IMR-90 (cell line): ENCODE data around the gene PATJ. TPM values are rescaled to one million over a fixed set of nuclear protein-coding genes. Genes with fewer than 3 reads are reported as not detected.

Experiments used
- ATAC-seq: fragments of 200-7000 bp; cut with Tn5 transposase; 2 replicates; pipeline ENCODE4 v1.9.1; 2020; ENCODE audit warnings: low read depth, mild to moderate bottlenecking, moderate library complexity
- BruUV-seq: library from RNA; stranded (reverse); fragments of 400-500 nt; replicated peaks from 2 replicates; lab custom pipeline; 2021; lab: Mats Ljungman, UMichigan
- CTCF ChIA-PET: fragments of 300-600 bp; formaldehyde crosslinking; extraction: SDS; loops from one replicate; lab custom pipeline; 2021; ENCODE audit warnings: antibody characterized with exemption; lab: Yijun Ruan, JAX
- POLR2A ChIA-PET: fragments of 300-600 bp; sonication (Branson Sonifier 250); formaldehyde crosslinking; loops from one replicate; lab custom pipeline; 2022; ENCODE audit warnings: antibody characterized with exemption; ENCODE audit not compliant: unreplicated experiment; lab: Charles Lee
- DNase-seq: peaks from one replicate; pipeline ENCODE4 v3.0.0; 2013
- H2AFZ ChIP-seq: replicated peaks from 2 replicates; pipeline ENCODE3; 2013; ENCODE audit warnings: low read length, mild to moderate bottlenecking; ENCODE audit not compliant: poor library complexity
- H2AK5ac ChIP-seq: 2 replicates; pipeline ENCODE4 v1.6.1; 2013; ENCODE audit warnings: low read depth, low read length, inconsistent platforms
- H2AK9ac ChIP-seq: replicated peaks from 2 replicates; pipeline ENCODE3; 2013; ENCODE audit warnings: mild to moderate bottlenecking, low read depth, low read length, moderate library complexity; ENCODE audit not compliant: poor library complexity
- H2BK120ac ChIP-seq: 2 replicates; pipeline ENCODE4 v1.6.1; 2013; ENCODE audit warnings: low read depth, low read length, inconsistent platforms
- H2BK15ac ChIP-seq: 3 replicates; pipeline ENCODE4 v1.6.1; 2013; ENCODE audit warnings: low read depth, low read length, inconsistent platforms
- H2BK20ac ChIP-seq: 2 replicates; pipeline ENCODE4 v1.6.1; 2013; ENCODE audit warnings: low read depth, mild to moderate bottlenecking, inconsistent platforms, low read length, moderate library complexity
- H2BK5ac ChIP-seq: 2 replicates; pipeline ENCODE4 v1.6.1; 2013; ENCODE audit warnings: mild to moderate bottlenecking, low read depth, low read length, inconsistent platforms; ENCODE audit not compliant: poor library complexity, severe bottlenecking
- H3K14ac ChIP-seq: replicated peaks from 2 replicates; pipeline ENCODE4 v1.6.1; 2013; ENCODE audit warnings: low read depth, low read length, inconsistent platforms
- H3K18ac ChIP-seq: 2 replicates; pipeline ENCODE4 v1.6.1; 2013; ENCODE audit warnings: low read depth, low read length, control low read depth
- H3K23ac ChIP-seq: 2 replicates; pipeline ENCODE4 v1.6.1; 2013; ENCODE audit warnings: low read depth, low read length, inconsistent platforms
- H3K27ac ChIP-seq: 2 replicates; pipeline ENCODE4 v1.5.1; 2013; ENCODE audit warnings: mild to moderate bottlenecking, control low read depth, low read length; ENCODE audit not compliant: insufficient read depth
- H3K27me3 ChIP-seq: 2 replicates; pipeline ENCODE4 v1.6.1; 2013; ENCODE audit warnings: low read length; ENCODE audit not compliant: control insufficient read depth, insufficient read depth
- H3K36me3 ChIP-seq: 2 replicates; pipeline ENCODE4 v1.6.1; 2013; ENCODE audit warnings: low read length, mixed read lengths; ENCODE audit not compliant: control insufficient read depth, insufficient read depth
- H3K4ac ChIP-seq: 2 replicates; pipeline ENCODE4 v1.6.1; 2013; ENCODE audit warnings: low read depth, low read length, inconsistent platforms
- H3K4me1 ChIP-seq: 2 replicates; pipeline ENCODE4 v1.6.1; 2013; ENCODE audit warnings: low read length, mixed read lengths; ENCODE audit not compliant: control insufficient read depth, insufficient read depth
- H3K4me2 ChIP-seq: 2 replicates; pipeline ENCODE4 v1.6.1; 2013; ENCODE audit warnings: low read depth, mild to moderate bottlenecking, control low read depth, low read length, moderate library complexity
- H3K4me3 ChIP-seq: 2 replicates; pipeline ENCODE4 v1.5.1; 2013; ENCODE audit warnings: low read depth, mild to moderate bottlenecking, control low read depth, low read length, moderate library complexity; ENCODE audit not compliant: insufficient read depth
- H3K56ac ChIP-seq: 2 replicates; pipeline ENCODE4 v1.6.1; 2013; ENCODE audit warnings: low read length, inconsistent platforms; ENCODE audit not compliant: insufficient read depth; ENCODE audit errors: extremely low read depth
- H3K79me1 ChIP-seq, 2 experiments: 2 replicates each; pipeline ENCODE4 v1.6.1; 2013; ENCODE audit warnings: low read length in 2 of 2, inconsistent platforms in 1 of 2, low read depth in 1 of 2
- H3K9ac ChIP-seq: 2 replicates; pipeline ENCODE4 v1.6.1; 2013; ENCODE audit warnings: low read depth, low read length, control low read depth
- H3K9me1 ChIP-seq: 2 replicates; pipeline ENCODE4 v1.6.1; 2013; ENCODE audit warnings: low read length, inconsistent platforms; ENCODE audit not compliant: insufficient read depth
- H3K9me3 ChIP-seq: 2 replicates; pipeline ENCODE4 v1.6.1; 2013; ENCODE audit warnings: low read length; ENCODE audit not compliant: control insufficient read depth, insufficient read depth
- H4K20me1 ChIP-seq: 2 replicates; pipeline ENCODE4 v1.6.1; 2013; ENCODE audit warnings: low read length, inconsistent platforms; ENCODE audit not compliant: insufficient read depth
- H4K5ac ChIP-seq: 2 replicates; pipeline ENCODE4 v1.6.1; 2013; ENCODE audit warnings: mild to moderate bottlenecking, low read depth, low read length, control low read depth
- H4K8ac ChIP-seq, 2 experiments: 2 replicates each; pipeline ENCODE4 v1.6.1; 2013; ENCODE audit warnings: low read depth in 2 of 2, low read length in 2 of 2, control low read depth in 1 of 2, inconsistent platforms in 1 of 2
- H4K91ac ChIP-seq: 2 replicates; pipeline ENCODE4 v1.6.1; 2013; ENCODE audit warnings: low read depth, low read length, inconsistent platforms; ENCODE audit not compliant: insufficient read depth
- BHLHE40 ChIP-seq: fragments of 150-350 bp; IDR thresholded peaks from 2 replicates; pipeline ENCODE4 v1.6.1; 2016; ENCODE audit warnings: mild to moderate bottlenecking, low read depth, low read length
- ELK1 ChIP-seq: fragments of 150-350 bp; IDR thresholded peaks from 2 replicates; pipeline ENCODE4 v1.6.1; 2016; ENCODE audit warnings: low read depth, mild to moderate bottlenecking, low read length, moderate library complexity, borderline replicate concordance
- MAFK ChIP-seq: IDR thresholded peaks from 2 replicates; pipeline ENCODE4 v1.6.1; 2012; ENCODE audit warnings: low read depth, low read length, improper control_type of control experiment
- MXI1 ChIP-seq: IDR thresholded peaks from 2 replicates; pipeline ENCODE4 v1.6.1; 2012; ENCODE audit warnings: low read depth, mild to moderate bottlenecking, low read length, moderate library complexity, borderline replicate concordance
- NFE2L2 ChIP-seq: fragments of 150-350 bp; IDR thresholded peaks from 2 replicates; pipeline ENCODE4 v1.6.1; 2016; ENCODE audit warnings: low read depth, mild to moderate bottlenecking, low read length
- POLR2A ChIP-seq: IDR thresholded peaks from 2 replicates; pipeline ENCODE4 v1.6.1; 2012; ENCODE audit warnings: mild to moderate bottlenecking, low read depth, low read length
- RAD21 ChIP-seq: IDR thresholded peaks from 2 replicates; pipeline ENCODE4 v1.6.1; 2012; ENCODE audit warnings: low read length, improper control_type of control experiment
- WGBS, 2 experiments: methylation state at CpG; one replicate each; pipeline versions ENCODE4 v1.1.5 to v1.1.7; 2013; ENCODE audit warnings: missing lambda C conversion rate in 2 of 2; ENCODE audit not compliant: insufficient read length in 1 of 2; ENCODE audit errors: extremely low coverage in 2 of 2; 5-methylcytosine and 5-hydroxymethylcytosine counted together
- dilution Hi-C: fragments of 300-500 bp; cut with HindIII; formaldehyde crosslinking; loops from one replicate; pipeline ENCODE4 v1.14.3; 2018; ENCODE audit warnings: low sequenced_read_pairs; ENCODE audit not compliant: unreplicated experiment
- in situ Hi-C: fragments of 300-500 bp; cut with MboI; formaldehyde crosslinking; loops from 3 replicates; pipeline ENCODE4 v1.14.3; 2019; ENCODE audit warnings: low sequenced_read_pairs, inconsistent platforms, mixed read lengths
- intact Hi-C: fragments of 100-400 bp; cut with micrococcal nuclease; formaldehyde crosslinking; loops from 2 replicates; pipeline ENCODE4 v1.10.0; 2022
- polyA plus RNA-seq, 3 experiments: library from polyadenylated mRNA; depleted of rRNA; stranded (reverse); fragments of >200 nt; gene quantifications; 2 replicates each; pipeline ENCODE4 v1.2.3, GENCODE V29; 2012; ENCODE audit warnings: low replicate concordance in 1 of 3
- total RNA-seq: library from RNA; depleted of rRNA; stranded (reverse); fragments of >200 nt; gene quantifications from 2 replicates; pipeline ENCODE4 v1.2.3, GENCODE V29; 2012

The PATJ gene
- total and polyA plus RNA-seq, 2 of the 4 experiments (the other 2 are of a cell fraction), result 2.0 to 3.4 TPM

GRCh38 chr1:61898658-61899057 is 156.4 kb downstream of the PATJ start:
- no peak overlapping the region for H3K4ac ChIP-seq
- no peaks in the 10 kb centered on the region for H3K4me1 ChIP-seq
- H3K36me3 ChIP-seq, result no peaks in the 10 kb centered on the region
- no peaks in the 10 kb centered on the region for H3K9me3 ChIP-seq
- ATAC-seq, result no peak
- in situ Hi-C loops (no loop called here), intact Hi-C loops (no loop called here), dilution Hi-C loops (no loop called here)
- BruUV-seq, result no TSS peak
- no peak overlapping the region for H4K5ac ChIP-seq
- H4K20me1 ChIP-seq, result no peaks in the 10 kb centered on the region
- H2BK120ac ChIP-seq, result no peak overlapping the region
- no peak overlapping the region for H3K4me2 ChIP-seq
- TF ChIP-seq RAD21, result no peak
- no peak for TF ChIP-seq POLR2A
- TF ChIP-seq ELK1, result no peak
- no peak for TF ChIP-seq MAFK
- TF ChIP-seq NFE2L2, result no peak
- no peak for TF ChIP-seq MXI1
- no peak for TF ChIP-seq BHLHE40
- H3K27ac ChIP-seq, result no peak overlapping the region
- H2BK20ac ChIP-seq, result no peak overlapping the region
- no peak overlapping the region for H3K4me3 ChIP-seq
- no peaks in the 10 kb centered on the region for H3K9me1 ChIP-seq
- no peak overlapping the region for H2BK5ac ChIP-seq
- 63% methylated on average over 2 of the region's 3 CpGs; no CpG with 5 or more reads in 1 of the 2 experiments for WGBS, 2 experiments
- H2BK15ac ChIP-seq, result no peak overlapping the region
- no peak overlapping the region for H3K14ac ChIP-seq
- ChIA-PET POLR2A (no interaction called here), CTCF (interaction anchor here (1.7 kb wide), 1 partner anchor 10 kb away, joined by 5 read pairs; no protein-coding TSS in a partner anchor)
- H3K9ac ChIP-seq, result no peak overlapping the region
- no peak overlapping the region for H3K56ac ChIP-seq
- no peaks in the 10 kb centered on the region for H3K79me1 ChIP-seq
- H3K27me3 ChIP-seq, result no peaks in the 10 kb centered on the region
- H2AK5ac ChIP-seq, result no peak overlapping the region
- DNase-seq, result no peak
- no peak overlapping the region for H3K23ac ChIP-seq
- H3K18ac ChIP-seq, result no peak overlapping the region
- no peak overlapping the region for H4K91ac ChIP-seq
- H2AK9ac ChIP-seq, result no peak overlapping the region
- no peak overlapping the region for H4K8ac ChIP-seq
- H2AFZ ChIP-seq, result no peak overlapping the region
